Small intestine (tissue), 7 donors: ENCODE measurements around the gene GSTA2. TPM values are rescaled to one million over a fixed set of nuclear protein-coding genes. Genes with fewer than 3 reads are reported as not detected.
"Not testable (repeated sequence)": the region's sequence is repeated elsewhere in the genome, so short reads cannot be mapped to it uniquely, and the experiment has no call there.

Experiments used
- DNase-seq, 2 donors: peaks; one replicate each; pipeline versions ENCODE4 v3.0.0 to v3.0.0-alpha.2; 2013
- FAIRE-seq: peaks from 2 replicates; lab custom pipeline; 2012; peaks lifted over from hg19 to GRCh38; lab: Jason Lieb, UNC
- H3K27ac ChIP-seq, 3 donors: one replicate each; pipeline ENCODE4 v1.5.1; 2013; ENCODE audit warnings: low read length in 2 of 3, mild to moderate bottlenecking in 2 of 3, control low read depth in 1 of 3, inconsistent platforms in 1 of 3, low read depth in 1 of 3, moderate library complexity in 1 of 3
- H3K27me3 ChIP-seq, 3 donors: one replicate each; pipeline ENCODE4 v1.6.1; 2013; ENCODE audit warnings: low read length in 3 of 3, inconsistent platforms in 1 of 3; ENCODE audit not compliant: control insufficient read depth in 3 of 3, insufficient read depth in 3 of 3
- H3K36me3 ChIP-seq, 3 donors: one replicate each; pipeline ENCODE4 v1.6.1; 2013; ENCODE audit warnings: low read length in 3 of 3, inconsistent platforms in 1 of 3, low read depth in 1 of 3, mild to moderate bottlenecking in 1 of 3, moderate library complexity in 1 of 3; ENCODE audit not compliant: control insufficient read depth in 3 of 3, insufficient read depth in 2 of 3
- H3K4me1 ChIP-seq, 3 donors: one replicate each; pipeline ENCODE4 v1.6.1; 2013; ENCODE audit warnings: low read length in 2 of 3, inconsistent platforms in 1 of 3, low read depth in 1 of 3, mild to moderate bottlenecking in 1 of 3, moderate library complexity in 1 of 3; ENCODE audit not compliant: control insufficient read depth in 3 of 3, insufficient read depth in 2 of 3
- H3K4me3 ChIP-seq, 3 donors: one replicate each; pipeline ENCODE4 v1.5.1; 2013; ENCODE audit warnings: low read length in 3 of 3, control low read depth in 1 of 3, inconsistent platforms in 1 of 3, low read depth in 1 of 3, mild to moderate bottlenecking in 1 of 3, moderate library complexity in 1 of 3
- H3K9me3 ChIP-seq, 2 donors: one replicate each; pipeline ENCODE4 v1.6.1; 2013; ENCODE audit warnings: low read depth in 1 of 2, low read length in 1 of 2; ENCODE audit not compliant: control insufficient read depth in 2 of 2, insufficient read depth in 1 of 2
- WGBS, 3 donors: extraction: QIAGEN DNeasy Blood & Tissue Kit; methylation state at CpG; one replicate each; pipeline ENCODE4 v1.1.7; 2013; 5-methylcytosine and 5-hydroxymethylcytosine counted together
- polyA plus RNA-seq, 4 donors: library from polyadenylated mRNA; stranded (reverse) in 3 of 4; unstranded in 1 of 4; fragments of 200-250 nt in 3 of 4; fragments of 120-200 nt in 1 of 4; gene quantifications; one replicate each; pipeline versions ENCODE4 v1.2.1 to v1.2.3, GENCODE V29; 2013
- donor health status: healthy with polysubstance abuse.
- donor health status: control.
- donor health status: control.
- donor health status: Bipolar disorder and iron deficiency.
- donor health status: healthy.

The GSTA2 gene
- polyA plus RNA-seq, 4 donors, result 21.5 to 232 (median 56.4) TPM

- WGBS, 3 donors, result 90 to 95% (median 92%) methylated on average over 2 of the region's 2 CpGs
- Histone ChIP-seq H3K36me3 (peaks cover 0 to 23% (median 5%) of the 10 kb centered on the region in 3 donors), H3K9me3 (peaks cover 0 to 12% of the 10 kb centered on the region in 2 donors)
- H3K27ac ChIP-seq, H3K4me3 ChIP-seq, H3K4me1 ChIP-seq, DNase-seq, FAIRE-seq, H3K27me3 ChIP-seq: not testable (repeated sequence)
Measured at GRCh38 chr6:52794366-52794765, 31.1 kb upstream of the GSTA2 start.

- H3K36me3 ChIP-seq, result peaks cover 0 to 21% (median 5%) of the 10 kb centered on the region in 3 donors
- H3K4me1 ChIP-seq, result peaks cover 0 to 20% (median 0%) of the 10 kb centered on the region in 3 donors
- H3K27me3 ChIP-seq, result no peaks in the 10 kb centered on the region
- no peak overlapping the region for H3K4me3 ChIP-seq
- H3K27ac ChIP-seq, result peak overlapping the region in 1 of 3 donors; percentile 20
- 0% methylated on average over 1 of the region's 1 CpG for WGBS, 3 donors
- no peak for FAIRE-seq
- peaks cover 0 to 23% of the 10 kb centered on the region in 2 donors for H3K9me3 ChIP-seq
- peak in 1 of 2 donors; percentile 51 for DNase-seq
Measured at GRCh38 chr6:52790861-52791260, 27.6 kb upstream of the GSTA2 start.

GRCh38 chr6:52789658-52790057 is 26.4 kb upstream of the GSTA2 start:
- Histone ChIP-seq H3K4me1 (peaks cover 0 to 24% (median 0%) of the 10 kb centered on the region in 3 donors), H3K9me3 (peaks cover 0 to 23% of the 10 kb centered on the region in 2 donors), H3K36me3 (peaks cover 0 to 17% (median 5%) of the 10 kb centered on the region in 3 donors)
- H3K27me3 ChIP-seq, H3K27ac ChIP-seq, FAIRE-seq, H3K4me3 ChIP-seq, DNase-seq: not testable (repeated sequence)
- 79 to 84% (median 82%) methylated on average over 1 of the region's 1 CpG for WGBS, 3 donors

GRCh38 chr6:52788478-52788877 is 25.2 kb upstream of the GSTA2 start:
- Histone ChIP-seq H3K36me3 (peaks cover 0 to 17% (median 5%) of the 10 kb centered on the region in 3 donors), H3K27ac (peak overlapping the region in 2 of 3 donors; percentile 20 to 39), H3K4me3 (no peak overlapping the region), H3K9me3 (peaks cover 0 to 21% of the 10 kb centered on the region in 2 donors), H3K4me1 (peaks cover 0 to 24% (median 0%) of the 10 kb centered on the region in 3 donors), H3K27me3 (no peaks in the 10 kb centered on the region)
- FAIRE-seq, result no peak
- DNase-seq, result peak; percentile 48 to 61
- WGBS, 3 donors, result 12 to 40% (median 18%) methylated on average over 3 of the region's 3 CpGs

- 10 to 35% (median 16%) methylated on average over 3 of the region's 3 CpGs for WGBS, 3 donors
- DNase-seq, result peak; percentile 57 to 83
- no peak overlapping the region for H3K4me3 ChIP-seq
- peak overlapping the region in 1 of 3 donors; percentile 39 for H3K27ac ChIP-seq
- peaks cover 0 to 24% (median 0%) of the 10 kb centered on the region in 3 donors for H3K4me1 ChIP-seq
- H3K36me3 ChIP-seq, result peaks cover 0 to 12% (median 0%) of the 10 kb centered on the region in 3 donors
- H3K27me3 ChIP-seq, result no peaks in the 10 kb centered on the region
- FAIRE-seq, result no peak
- H3K9me3 ChIP-seq, result peaks cover 0 to 18% of the 10 kb centered on the region in 2 donors
Measured at GRCh38 chr6:52787917-52788316, 24.6 kb upstream of the GSTA2 start.

GRCh38 chr6:52786249-52786956 is 23.1 kb upstream of the GSTA2 start:
- DNase-seq, result no peak
- Histone ChIP-seq H3K9me3 (peaks cover 0 to 11% of the 10 kb centered on the region in 2 donors), H3K4me1 (peaks cover 0 to 24% (median 0%) of the 10 kb centered on the region in 3 donors), H3K27ac (no peak overlapping the region), H3K27me3 (no peaks in the 10 kb centered on the region), H3K36me3 (peaks cover 0 to 2% (median 0%) of the 10 kb centered on the region in 3 donors), H3K4me3 (no peak overlapping the region)
- no peak for FAIRE-seq
- WGBS, 3 donors, result 91 to 97% (median 93%) methylated on average over 22 to 24 of the region's 24 CpGs

GRCh38 chr6:52782696-52783274 is 19.5 kb upstream of the GSTA2 start:
- DNase-seq, result peak in 1 of 2 donors; percentile 56
- WGBS, 3 donors, result 15 to 50% (median 29%) methylated on average over 2 to 3 of the region's 3 CpGs
- not testable (repeated sequence) for H3K27me3 ChIP-seq, H3K36me3 ChIP-seq, FAIRE-seq, H3K4me3 ChIP-seq, H3K27ac ChIP-seq
- Histone ChIP-seq H3K4me1 (peaks cover 0 to 16% (median 0%) of the 10 kb centered on the region in 3 donors), H3K9me3 (peaks cover 0 to 11% of the 10 kb centered on the region in 2 donors)

GRCh38 chr6:52782209-52782608 is 18.9 kb upstream of the GSTA2 start:
- not testable (repeated sequence) for H3K4me3 ChIP-seq, FAIRE-seq, H3K27ac ChIP-seq, H3K36me3 ChIP-seq, H3K27me3 ChIP-seq, H3K9me3 ChIP-seq, DNase-seq
- peaks cover 0 to 13% (median 0%) of the 10 kb centered on the region in 3 donors for H3K4me1 ChIP-seq
